Lung (tissue), 12 donors: ENCODE results near the gene MRPL2. TPM values are rescaled to one million over a fixed set of nuclear protein-coding genes. Genes with fewer than 3 reads are reported as not detected.

Experiments
- ATAC-seq: fragments of 200-7000 bp; cut with Tn5 transposase; one replicate; pipeline ENCODE4 v1.9.1; 2020; ENCODE audit warnings: moderate number of reproducible peaks; ENCODE audit not compliant: insufficient read depth, low FRiP score
- DNase-seq, 3 donors: peaks; one replicate each; pipeline ENCODE4 v3.0.0-alpha.2; 2013 to 2017
- H3K27ac ChIP-seq, 2 donors: one replicate each; pipeline ENCODE4 v1.5.1; 2013; ENCODE audit warnings: mild to moderate bottlenecking in 2 of 2, moderate library complexity in 2 of 2, control low read depth in 1 of 2, inconsistent platforms in 1 of 2, low read depth in 1 of 2, low read length in 1 of 2
- H3K27me3 ChIP-seq, 3 donors: one replicate each; pipeline ENCODE4 v1.5.1; 2013; ENCODE audit warnings: low read length in 2 of 3; ENCODE audit not compliant: control insufficient read depth in 3 of 3, insufficient read depth in 3 of 3
- H3K36me3 ChIP-seq, 4 donors: one replicate each; pipeline ENCODE4 v1.5.1; 2013; ENCODE audit warnings: low read length in 4 of 4, mild to moderate bottlenecking in 1 of 4, moderate library complexity in 1 of 4; ENCODE audit not compliant: control insufficient read depth in 4 of 4, insufficient read depth in 4 of 4
- H3K4me1 ChIP-seq, 5 donors: one replicate each; pipeline ENCODE4 v1.5.1; 2013; ENCODE audit warnings: low read length in 5 of 5, mild to moderate bottlenecking in 2 of 5, moderate library complexity in 1 of 5; ENCODE audit not compliant: control insufficient read depth in 5 of 5, insufficient read depth in 5 of 5
- H3K4me3 ChIP-seq: one replicate; pipeline ENCODE4 v1.5.1; 2013; ENCODE audit warnings: mild to moderate bottlenecking, control low read depth, moderate library complexity
- H3K9ac ChIP-seq, 2 donors: one replicate each; pipeline ENCODE4 v1.5.1; 2013; ENCODE audit warnings: low read length in 2 of 2, control low read depth in 1 of 2; ENCODE audit not compliant: insufficient read depth in 1 of 2
- H3K9me3 ChIP-seq, 4 donors: one replicate each; pipeline ENCODE4 v1.5.1; 2013; ENCODE audit warnings: low read length in 3 of 4, mild to moderate bottlenecking in 1 of 4, moderate library complexity in 1 of 4; ENCODE audit not compliant: control insufficient read depth in 4 of 4, insufficient read depth in 3 of 4
- CTCF ChIP-seq: IDR thresholded peaks from 2 replicates; pipeline ENCODE4 v1.5.1; 2012; ENCODE audit warnings: mild to moderate bottlenecking; ENCODE audit errors: control extremely low read depth, extremely low read depth
- WGBS, 2 donors: extraction: QIAGEN DNeasy Blood & Tissue Kit; methylation state at CpG; one replicate each; pipeline ENCODE4 v1.1.7; 2013; 5-methylcytosine and 5-hydroxymethylcytosine counted together
- polyA plus RNA-seq, 2 donors: library from polyadenylated mRNA; stranded (reverse); fragments of 200-250 nt; gene quantifications; one replicate each; pipeline ENCODE4 v1.2.1, GENCODE V29; 2013
- total RNA-seq, 2 donors: library from RNA; depleted of rRNA in 1 of 2; stranded (reverse); fragments of >200 nt in 1 of 2; gene quantifications; one replicate each; pipeline ENCODE4 v1.2.1, GENCODE V29; 2014 to 2021
- donor health status: control.
- donor health status: control.
- donor health status: Bipolar disorder and iron deficiency.
- donor health status: healthy.
- donor health status: DM: yes; HTN: yes; CAD: no.

Gene MRPL2
- total and polyA plus RNA-seq, 4 donors: 11.5 to 84.0 (median 46.1) TPM

DNA sequence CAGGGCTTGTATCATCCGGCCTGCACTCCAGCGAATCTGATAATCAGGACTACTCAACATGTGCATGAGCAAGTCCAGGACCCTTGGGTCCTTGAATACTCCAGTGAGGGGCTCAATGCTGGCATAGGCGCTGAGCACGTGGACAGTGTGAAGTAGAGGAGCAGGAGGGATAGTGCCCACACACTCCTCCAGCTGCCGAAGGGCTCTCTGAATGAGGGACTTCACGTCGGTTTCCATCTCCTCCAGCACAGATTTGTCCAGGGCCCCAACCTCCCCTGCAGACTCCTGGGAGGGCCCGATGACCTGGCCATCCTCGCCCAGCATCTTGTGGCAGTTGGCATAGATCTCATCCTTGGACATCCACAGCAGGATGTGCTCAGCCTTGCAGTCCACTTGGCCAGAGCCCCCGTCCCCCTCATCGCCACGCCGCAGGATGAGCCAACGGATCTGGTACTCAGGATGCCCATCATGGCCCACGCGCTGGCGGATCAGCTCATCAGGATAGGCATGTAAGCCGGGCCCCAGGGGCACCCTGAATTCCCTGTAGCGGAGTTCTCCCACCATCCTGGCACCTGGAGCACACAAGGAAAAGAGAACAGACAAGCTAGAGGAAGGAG is 6.9 kb downstream of the MRPL2 start:
- Histone ChIP-seq H3K27me3 (no peaks in the 10 kb centered on the region), H3K9me3 (no peaks in the 10 kb centered on the region), H3K4me1 (peaks cover 0 to 31% (median 7%) of the 10 kb centered on the region in 5 donors), H3K27ac (peak overlapping the region in 1 of 2 donors; percentile 43), H3K36me3 (peaks cover 0 to 39% (median 27%) of the 10 kb centered on the region in 4 donors), H3K4me3 (no peak overlapping the region), H3K9ac (peak overlapping the region; percentile 66 to 87)
- 85 to 90% methylated on average over 19 of the region's 19 CpGs for WGBS, 2 donors
- no peak for TF ChIP-seq CTCF
- DNase-seq (no peak), ATAC-seq (no peak)

- H3K9me3 ChIP-seq: no peaks in the 10 kb centered on the region
- peaks cover 0 to 31% (median 7%) of the 10 kb centered on the region in 5 donors for H3K4me1 ChIP-seq
- 93 to 97% methylated on average over 17 of the region's 17 CpGs for WGBS, 2 donors
- no peak overlapping the region for H3K27ac ChIP-seq
- peak overlapping the region in 1 of 2 donors; percentile 11 for H3K9ac ChIP-seq
- DNase-seq (no peak), ATAC-seq (no peak)
- H3K27me3 ChIP-seq: no peaks in the 10 kb centered on the region
- H3K36me3 ChIP-seq: peaks cover 0 to 45% (median 40%) of the 10 kb centered on the region in 4 donors
- TF ChIP-seq CTCF: no peak
- no peak overlapping the region for H3K4me3 ChIP-seq
Measured at GRCh38 chr6:43050981-43051380, 8.3 kb downstream of the MRPL2 start.

DNA sequence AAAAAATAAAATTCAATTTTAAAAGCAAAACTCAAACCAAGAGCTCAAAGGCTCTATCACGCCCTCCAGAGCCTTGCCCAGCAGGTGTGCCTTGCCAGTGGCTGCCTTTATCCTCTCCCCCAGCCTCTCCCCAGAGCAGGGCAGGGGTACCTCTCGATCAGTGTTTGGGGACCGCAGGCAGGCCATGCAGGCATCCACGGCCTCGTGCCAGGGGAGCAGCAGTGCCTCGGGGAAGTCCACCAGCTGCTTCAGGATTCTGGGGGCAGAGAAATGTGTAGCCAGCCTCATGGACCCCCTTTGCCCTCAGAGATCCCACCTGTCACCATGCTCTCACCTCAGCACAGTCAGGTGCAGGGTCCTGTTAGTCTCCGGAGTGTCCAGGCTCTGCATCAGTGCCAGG is 11.2 kb downstream of the MRPL2 start:
- Histone ChIP-seq H3K36me3 (peaks cover 0 to 59% (median 45%) of the 10 kb centered on the region in 4 donors), H3K27ac (no peak overlapping the region), H3K9me3 (no peaks in the 10 kb centered on the region), H3K9ac (no peak overlapping the region), H3K27me3 (no peaks in the 10 kb centered on the region), H3K4me1 (peaks cover 0 to 24% (median 3%) of the 10 kb centered on the region in 5 donors), H3K4me3 (no peak overlapping the region)
- WGBS, 2 donors: 92 to 95% methylated on average over 7 of the region's 7 CpGs
- TF ChIP-seq CTCF: no peak
- DNase-seq (no peak), ATAC-seq (no peak)
